ENCODE data around the gene RPTOR. TPM values are rescaled to one million over a fixed set of nuclear protein-coding genes. Genes with fewer than 3 reads are reported as not detected.
"Not testable (repeated sequence)": the region's sequence is repeated elsewhere in the genome, so short reads cannot be mapped to it uniquely, and the experiment has no call there.

Gene RPTOR
- total RNA-seq, 1 experiment from 2014 or later = 66.7 TPM

- no peaks in the 10 kb centered on the region for H3K4me1 ChIP-seq
- no TSS peak for BruUV-seq (replicated peaks)
- Mint-ChIP-seq H3K27ac (ENCODE audit: unreplicated experiment) (no peak overlapping the region), H3K27me3 (ENCODE audit: insufficient read depth, unreplicated experiment) (peaks cover 6% of the 10 kb centered on the region), H3K9me3 (ENCODE audit: unreplicated experiment) (no peaks in the 10 kb centered on the region), H3K4me1 (ENCODE audit: low read depth, unreplicated experiment) (no peaks in the 10 kb centered on the region), H3K36me3 (ENCODE audit: insufficient read depth, unreplicated experiment) (no peaks in the 10 kb centered on the region), H3K4me3 (ENCODE audit: unreplicated experiment) (no peak overlapping the region)
- CTCF ChIA-PET = no interaction called here
- TF ChIP-seq CTCF (IDR thresholded peaks at IDR 0.05; ENCODE audit: insufficient read depth in 1 of 2, low read depth in 1 of 2, low read length in 1 of 2, severe bottlenecking in 1 of 2, unreplicated experiment in 1 of 2) = no peak
- H3K9me3 ChIP-seq = no peaks in the 10 kb centered on the region
- H3K36me3 ChIP-seq (ENCODE audit: control insufficient read depth, insufficient read depth, low read length) = no peaks in the 10 kb centered on the region
- no peak for DNase-seq
- H3K27me3 ChIP-seq (replicated peaks; ENCODE audit: control insufficient read depth, insufficient read depth, low read length) = no peaks in the 10 kb centered on the region
- intact Hi-C loops (cut with micrococcal nuclease; ENCODE audit: unreplicated experiment) = no loop called here
- no peak overlapping the region for H3K4me3 ChIP-seq (ENCODE audit: low read depth, low read length)
- POLR2A ChIA-PET = no interaction called here
These were observed 40.7 kb upstream of the RPTOR start for GRCh38 chr17:80503921-80504320.

- Mint-ChIP-seq H3K27ac (ENCODE audit: unreplicated experiment) (no peak overlapping the region), H3K36me3 (ENCODE audit: insufficient read depth, unreplicated experiment) (no peaks in the 10 kb centered on the region), H3K4me1 (ENCODE audit: low read depth, unreplicated experiment) (no peaks in the 10 kb centered on the region), H3K4me3 (ENCODE audit: unreplicated experiment) (no peak overlapping the region), H3K9me3 (ENCODE audit: unreplicated experiment) (no peaks in the 10 kb centered on the region), H3K27me3 (ENCODE audit: insufficient read depth, unreplicated experiment) (peaks cover 6% of the 10 kb centered on the region)
- TF ChIP-seq CTCF (IDR thresholded peaks at IDR 0.05; ENCODE audit: insufficient read depth in 1 of 2, low read depth in 1 of 2, low read length in 1 of 2, severe bottlenecking in 1 of 2, unreplicated experiment in 1 of 2) = no peak
- BruUV-seq (replicated peaks) = no TSS peak
- CTCF ChIA-PET = no interaction called here
- POLR2A ChIA-PET = no interaction called here
- no peaks in the 10 kb centered on the region for H3K27me3 ChIP-seq (replicated peaks; ENCODE audit: control insufficient read depth, insufficient read depth, low read length)
- no peaks in the 10 kb centered on the region for H3K9me3 ChIP-seq
- no peak overlapping the region for H3K4me3 ChIP-seq (ENCODE audit: low read depth, low read length)
- no peaks in the 10 kb centered on the region for H3K4me1 ChIP-seq
- intact Hi-C loops (cut with micrococcal nuclease; ENCODE audit: unreplicated experiment) = no loop called here
- no peaks in the 10 kb centered on the region for H3K36me3 ChIP-seq (ENCODE audit: control insufficient read depth, insufficient read depth, low read length)
- DNase-seq = no peak
These were observed 39.8 kb upstream of the RPTOR start for GRCh38 chr17:80504686-80505413.

- H3K4me1 ChIP-seq; H3K27me3 ChIP-seq (replicated peaks; ENCODE audit: control insufficient read depth, insufficient read depth, low read length); CTCF ChIA-PET; H3K9me3 Mint-ChIP-seq (ENCODE audit: unreplicated experiment); H3K4me3 ChIP-seq (ENCODE audit: low read depth, low read length); H3K4me1 Mint-ChIP-seq (ENCODE audit: low read depth, unreplicated experiment); H3K4me3 Mint-ChIP-seq (ENCODE audit: unreplicated experiment); H3K27me3 Mint-ChIP-seq (ENCODE audit: insufficient read depth, unreplicated experiment); H3K36me3 ChIP-seq (ENCODE audit: control insufficient read depth, insufficient read depth, low read length); intact Hi-C loops (cut with micrococcal nuclease; ENCODE audit: unreplicated experiment); H3K36me3 Mint-ChIP-seq (ENCODE audit: insufficient read depth, unreplicated experiment); BruUV-seq (replicated peaks); DNase-seq; H3K9me3 ChIP-seq; H3K27ac Mint-ChIP-seq (ENCODE audit: unreplicated experiment); POLR2A ChIA-PET: not testable (repeated sequence)
These were observed 37.5 kb upstream of the RPTOR start for GRCh38 chr17:80507177-80507576.
